ENCODE measurements around the gene RNF123.

Gene RNF123

GRCh38 chr3:49703443-49703927 is 14.1 kb downstream of the RNF123 start:
- peak; percentile 49 for DNase-seq (ENCODE audit: low read depth)

- DNase-seq (ENCODE audit: low read depth) = no peak
Measured at GRCh38 chr3:49703956-49704355, 14.6 kb downstream of the RNF123 start.

- DNase-seq (ENCODE audit: low read depth) = no peak
Measured at GRCh38 chr3:49704629-49705028, 15.3 kb downstream of the RNF123 start.

GRCh38 chr3:49705390-49705960 is 16.1 kb downstream of the RNF123 start:
- DNase-seq (ENCODE audit: low read depth) = no peak

- no peak for DNase-seq (ENCODE audit: low read depth)
Measured at GRCh38 chr3:49706456-49707112, 17.2 kb downstream of the RNF123 start.

- no peak for DNase-seq (ENCODE audit: low read depth)
Measured at GRCh38 chr3:49707113-49707480, 17.7 kb downstream of the RNF123 start.

- no peak for DNase-seq (ENCODE audit: low read depth)
Measured at GRCh38 chr3:49709852-49710251, 20.5 kb downstream of the RNF123 start.

- no peak for DNase-seq (ENCODE audit: low read depth)
Measured at GRCh38 chr3:49711489-49711888, 22.1 kb downstream of the RNF123 start.

GRCh38 chr3:49712166-49712565 is 22.8 kb downstream of the RNF123 start:
- no peak for DNase-seq (ENCODE audit: low read depth)

GRCh38 chr3:49712631-49713317 is 23.4 kb downstream of the RNF123 start:
- DNase-seq (ENCODE audit: low read depth) = no peak

GRCh38 chr3:49713336-49714105 is 24.2 kb downstream of the RNF123 start:
- DNase-seq (ENCODE audit: low read depth) = no peak

GRCh38 chr3:49714728-49715550 is 25.6 kb downstream of the RNF123 start:
- no peak for DNase-seq (ENCODE audit: low read depth)

GRCh38 chr3:49715611-49716121 is 26.3 kb downstream of the RNF123 start:
- DNase-seq (ENCODE audit: low read depth) = no peak

- DNase-seq (ENCODE audit: low read depth) = no peak
Measured at GRCh38 chr3:49716169-49716568, 26.8 kb downstream of the RNF123 start.

- no peak for DNase-seq (ENCODE audit: low read depth)
Measured at GRCh38 chr3:49716691-49717210, 27.4 kb downstream of the RNF123 start.

GRCh38 chr3:49717211-49717958 is 28.0 kb downstream of the RNF123 start:
- DNase-seq (ENCODE audit: low read depth) = no peak

GRCh38 chr3:49717959-49718857 is 28.9 kb downstream of the RNF123 start:
- no peak for DNase-seq (ENCODE audit: low read depth)

- no peak for DNase-seq (ENCODE audit: low read depth)
Measured at GRCh38 chr3:49718858-49719213, 29.5 kb downstream of the RNF123 start.

GRCh38 chr3:49719214-49719884 is 30.0 kb downstream of the RNF123 start, which contains the start of gene AMIGO3:
AMIGO3 (minus strand) TSS chr3:49719684; CDS start chr3:49719465, 219 bp downstream.
- DNase-seq (ENCODE audit: low read depth) = peak; percentile 86
